Uterus (tissue), 4 donors: ENCODE measurements around the gene ZNF432. TPM values are rescaled to one million over a fixed set of nuclear protein-coding genes. Genes with fewer than 3 reads are reported as not detected.
"Not testable (repeated sequence)": the region's sequence is repeated elsewhere in the genome, so short reads cannot be mapped to it uniquely, and the experiment has no call there.

Experiments
- DNase-seq, 2 donors: peaks; one replicate each; pipeline ENCODE4 v3.0.0-alpha.2; 2019 to 2020
- H3K27ac ChIP-seq, 2 donors: fragments of 200-600 bp; sonication (generic); 1 replicate in 1 of 2; 2 replicates in 1 of 2; pipeline ENCODE4 v1.5.1; 2016 to 2018
- H3K27me3 ChIP-seq, 2 donors: fragments of 200-600 bp; sonication (generic); one replicate each; pipeline ENCODE4 v1.5.1; 2018 to 2019; ENCODE audit warnings: control low read depth in 1 of 2
- H3K36me3 ChIP-seq, 2 donors: fragments of 200-600 bp; sonication (generic); one replicate each; pipeline ENCODE4 v1.5.1; 2019; ENCODE audit warnings: control low read depth in 1 of 2
- H3K4me1 ChIP-seq, 2 donors: fragments of 200-600 bp; sonication (generic); one replicate each; pipeline ENCODE4 v1.5.1; 2018 to 2019; ENCODE audit warnings: control low read depth in 1 of 2
- H3K4me3 ChIP-seq, 2 donors: fragments of 200-600 bp; sonication (generic); 1 replicate in 1 of 2; 2 replicates in 1 of 2; pipeline ENCODE4 v1.5.1; 2018 to 2019; ENCODE audit warnings: mild to moderate bottlenecking in 1 of 2
- H3K9me3 ChIP-seq, 2 donors: fragments of 200-600 bp; sonication (generic); one replicate each; pipeline ENCODE4 v1.5.1; 2019; ENCODE audit warnings: control low read depth in 1 of 2
- CTCF ChIP-seq, 4 experiments: fragments of 200-600 bp in 2 of 4; fragments of 450-650 bp in 2 of 4; sonication (generic) in 2 of 4; IDR thresholded peaks; one replicate each; pipeline ENCODE4 v1.5.1; 2016 to 2019; ENCODE audit warnings: antibody characterized with exemption in 4 of 4, mild to moderate bottlenecking in 2 of 4, moderate library complexity in 1 of 4
- POLR2A ChIP-seq, 2 donors: fragments of 450-650 bp; IDR thresholded peaks; one replicate each; pipeline ENCODE4 v1.6.1; 2016; ENCODE audit warnings: antibody characterized with exemption in 2 of 2, mild to moderate bottlenecking in 1 of 2, moderate library complexity in 1 of 2
- intact Hi-C: fragments of 100-400 bp; cut with DNase I; formaldehyde crosslinking; loops from one replicate; pipeline ENCODE4 v1.15.1; 2023; ENCODE audit warnings: low total_unique reads
- total RNA-seq, 4 donors: library from RNA; depleted of rRNA in 3 of 4; stranded (reverse); fragments of >200 nt in 3 of 4; gene quantifications; one replicate each; pipeline versions ENCODE4 v1.1.0 to v1.2.4, GENCODE V29; 2014 to 2023
- donor health status: DM: yes; HTN: yes; CAD: no.

Gene ZNF432
- total RNA-seq = 10 to 100 TPM in 3 of 4 donors, 1 to 10 TPM in 1; 9.7 to 41.8 (median 29.9) TPM

GRCh38 chr19:52048555-52049501 lies at the start of gene ZNF432:
Gene ZNF432 (minus strand): TSS chr19:52048838. CDS start chr19:52046868, 1,970 bp downstream.
- Histone ChIP-seq H3K36me3 (no peaks in the 10 kb centered on the region), H3K9me3 (peaks cover 5 to 6% of the 10 kb centered on the region in 2 donors)

DNA sequence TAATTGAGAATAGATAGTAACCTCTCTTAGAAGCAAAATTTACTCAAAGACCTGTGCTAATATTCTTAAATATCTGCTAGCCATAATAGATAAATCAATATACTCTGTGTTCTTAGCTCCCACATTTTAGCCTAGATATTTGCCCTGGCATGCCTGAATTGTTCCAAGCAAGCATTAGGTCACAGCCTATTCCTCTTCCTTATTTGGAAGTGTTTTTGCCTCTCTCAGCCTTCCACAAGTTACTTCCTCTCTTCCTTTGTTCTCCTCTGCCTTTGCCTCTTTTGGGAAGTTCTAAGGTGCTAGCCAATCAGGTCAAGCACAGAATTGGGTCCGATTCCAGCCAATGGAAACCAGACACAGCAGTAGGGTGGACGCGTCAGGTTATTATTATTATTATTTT lies 47.8 kb upstream of the ZNF432 start:
- H3K27me3 ChIP-seq, H3K9me3 ChIP-seq, H3K4me1 ChIP-seq, intact Hi-C loops, H3K36me3 ChIP-seq, DNase-seq, H3K4me3 ChIP-seq: not testable (repeated sequence)
- H3K27ac ChIP-seq = peak overlapping the region; percentile 56 to 80

More at GRCh38 chr19:52048555-52049501, at the start of gene ZNF432:
- TF ChIP-seq POLR2A (IDR thresholded peaks at IDR 0.05) (peak; percentile 33 to 45), CTCF (IDR thresholded peaks at IDR 0.05) (no peak)
- DNase-seq = peak; percentile 92 to 94
- Histone ChIP-seq H3K4me3 (peak within 1 kb of the TSS; percentile 50 to 74), H3K27ac (peak within 1 kb of the TSS; percentile 96 to 98), H3K27me3 (no peaks in the 10 kb centered on the region), H3K4me1 (no peaks in the 10 kb centered on the region)
- intact Hi-C loops = no loop called here

GRCh38 chr19:52095172-52096014 lies 46.8 kb upstream of the ZNF432 start, which contains the start of gene ZNF841:
Gene ZNF841 (minus strand): TSS chr19:52095765. CDS start chr19:52084801, 10,964 bp downstream.
- H3K36me3 ChIP-seq = no peaks in the 10 kb centered on the region
- H3K4me3 ChIP-seq = peak within 1 kb of the TSS; percentile 76 to 80
- H3K27me3 ChIP-seq = no peaks in the 10 kb centered on the region
- H3K9me3 ChIP-seq = peaks cover 0 to 10% of the 10 kb centered on the region in 2 donors
- intact Hi-C loops = no loop called here
- no peaks in the 10 kb centered on the region for H3K4me1 ChIP-seq
- peak in 2 of 4 experiments; percentile 4 to 21 for TF ChIP-seq CTCF (IDR thresholded peaks at IDR 0.05)
- peak; percentile 42 to 52 for TF ChIP-seq POLR2A (IDR thresholded peaks at IDR 0.05)
- H3K27ac ChIP-seq = peak within 1 kb of the TSS; percentile 56 to 80
- DNase-seq = peak; percentile 98 to 99

GRCh38 chr19:52094526-52095130 lies 46.0 kb upstream of the ZNF432 start:
- no peak for TF ChIP-seq CTCF (IDR thresholded peaks at IDR 0.05)
- no peak for TF ChIP-seq POLR2A (IDR thresholded peaks at IDR 0.05)
- Histone ChIP-seq H3K4me3 (peak overlapping the region; percentile 76 to 80), H3K4me1 (no peaks in the 10 kb centered on the region), H3K27ac (peak overlapping the region; percentile 31 to 80), H3K36me3 (no peaks in the 10 kb centered on the region), H3K9me3 (peaks cover 0 to 10% of the 10 kb centered on the region in 2 donors), H3K27me3 (no peaks in the 10 kb centered on the region)
- intact Hi-C loops = no loop called here
- no peak for DNase-seq

GRCh38 chr19:52086481-52086880 lies 37.8 kb upstream of the ZNF432 start:
- intact Hi-C loops = no loop called here

More at GRCh38 chr19:52086481-52086880, 37.8 kb upstream of the ZNF432 start:
- H3K36me3 ChIP-seq = no peaks in the 10 kb centered on the region
- no peak for DNase-seq
- TF ChIP-seq POLR2A (IDR thresholded peaks at IDR 0.05) = no peak
- H3K4me3 ChIP-seq = no peak overlapping the region
- no peaks in the 10 kb centered on the region for H3K4me1 ChIP-seq
- H3K27me3 ChIP-seq = no peaks in the 10 kb centered on the region
- H3K27ac ChIP-seq = no peak overlapping the region
- H3K9me3 ChIP-seq = peaks cover 0 to 2% of the 10 kb centered on the region in 2 donors
